ENCODE measurements around the gene CGB1.
A peak's percentile ranks its signal among the peaks of the same experiment; 100 is the strongest.

- TF ChIP-seq, protein P1, sequence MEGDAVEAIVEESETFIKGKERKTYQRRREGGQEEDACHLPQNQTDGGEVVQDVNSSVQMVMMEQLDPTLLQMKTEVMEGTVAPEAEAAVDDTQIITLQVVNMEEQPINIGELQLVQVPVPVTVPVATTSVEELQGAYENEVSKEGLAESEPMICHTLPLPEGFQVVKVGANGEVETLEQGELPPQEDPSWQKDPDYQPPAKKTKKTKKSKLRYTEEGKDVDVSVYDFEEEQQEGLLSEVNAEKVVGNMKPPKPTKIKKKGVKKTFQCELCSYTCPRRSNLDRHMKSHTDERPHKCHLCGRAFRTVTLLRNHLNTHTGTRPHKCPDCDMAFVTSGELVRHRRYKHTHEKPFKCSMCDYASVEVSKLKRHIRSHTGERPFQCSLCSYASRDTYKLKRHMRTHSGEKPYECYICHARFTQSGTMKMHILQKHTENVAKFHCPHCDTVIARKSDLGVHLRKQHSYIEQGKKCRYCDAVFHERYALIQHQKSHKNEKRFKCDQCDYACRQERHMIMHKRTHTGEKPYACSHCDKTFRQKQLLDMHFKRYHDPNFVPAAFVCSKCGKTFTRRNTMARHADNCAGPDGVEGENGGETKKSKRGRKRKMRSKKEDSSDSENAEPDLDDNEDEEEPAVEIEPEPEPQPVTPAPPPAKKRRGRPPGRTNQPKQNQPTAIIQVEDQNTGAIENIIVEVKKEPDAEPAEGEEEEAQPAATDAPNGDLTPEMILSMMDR (IDR thresholded peaks at IDR 0.05), result no peak
- TF ChIP-seq CREM (CRISPR knock-in tag; IDR thresholded peaks at IDR 0.05) (no peak), CREB1 (CRISPR knock-in tag; IDR thresholded peaks at IDR 0.05) (no peak), NFYB (CRISPR knock-in tag; conservative IDR thresholded peaks at IDR 0.05; ENCODE audit: low read depth) (peak; percentile 54), FOXK1 (CRISPR knock-in tag; IDR thresholded peaks at IDR 0.05) (no peak), TP53 (CRISPR knock-in tag; IDR thresholded peaks at IDR 0.05) (no peak), SMAD3 (CRISPR knock-in tag; IDR thresholded peaks at IDR 0.05; ENCODE audit: borderline replicate concordance) (no peak), USF2 (CRISPR knock-in tag; IDR thresholded peaks at IDR 0.05) (no peak), JUN (CRISPR knock-in tag; IDR thresholded peaks at IDR 0.05) (no peak), SP1 (CRISPR knock-in tag; conservative IDR thresholded peaks at IDR 0.05) (no peak)
- TF ChIP-seq, protein P2, sequence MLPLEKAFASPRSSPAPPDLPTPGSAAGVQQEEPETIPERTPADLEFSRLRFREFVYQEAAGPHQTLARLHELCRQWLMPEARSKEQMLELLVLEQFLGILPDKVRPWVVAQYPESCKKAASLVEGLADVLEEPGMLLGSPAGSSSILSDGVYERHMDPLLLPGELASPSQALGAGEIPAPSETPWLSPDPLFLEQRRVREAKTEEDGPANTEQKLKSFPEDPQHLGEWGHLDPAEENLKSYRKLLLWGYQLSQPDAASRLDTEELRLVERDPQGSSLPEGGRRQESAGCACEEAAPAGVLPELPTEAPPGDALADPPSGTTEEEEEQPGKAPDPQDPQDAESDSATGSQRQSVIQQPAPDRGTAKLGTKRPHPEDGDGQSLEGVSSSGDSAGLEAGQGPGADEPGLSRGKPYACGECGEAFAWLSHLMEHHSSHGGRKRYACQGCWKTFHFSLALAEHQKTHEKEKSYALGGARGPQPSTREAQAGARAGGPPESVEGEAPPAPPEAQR (CRISPR knock-in tag; IDR thresholded peaks at IDR 0.05), result no peak
- TF ChIP-seq, protein P3, sequence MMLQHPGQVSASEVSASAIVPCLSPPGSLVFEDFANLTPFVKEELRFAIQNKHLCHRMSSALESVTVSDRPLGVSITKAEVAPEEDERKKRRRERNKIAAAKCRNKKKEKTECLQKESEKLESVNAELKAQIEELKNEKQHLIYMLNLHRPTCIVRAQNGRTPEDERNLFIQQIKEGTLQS (CRISPR knock-in tag; conservative IDR thresholded peaks at IDR 0.05), result no peak
Observed at GRCh38 chr19:49058562-49058961, 21.9 kb upstream of the CGB1 start.

Data from WTC11 (cell line).